ENCODE measurements around the gene IL10.

IL10 gene

GRCh38 chr1:206729507-206729906 is 42.8 kb downstream of the IL10 start:
- no peak for DNase-seq

DNA sequence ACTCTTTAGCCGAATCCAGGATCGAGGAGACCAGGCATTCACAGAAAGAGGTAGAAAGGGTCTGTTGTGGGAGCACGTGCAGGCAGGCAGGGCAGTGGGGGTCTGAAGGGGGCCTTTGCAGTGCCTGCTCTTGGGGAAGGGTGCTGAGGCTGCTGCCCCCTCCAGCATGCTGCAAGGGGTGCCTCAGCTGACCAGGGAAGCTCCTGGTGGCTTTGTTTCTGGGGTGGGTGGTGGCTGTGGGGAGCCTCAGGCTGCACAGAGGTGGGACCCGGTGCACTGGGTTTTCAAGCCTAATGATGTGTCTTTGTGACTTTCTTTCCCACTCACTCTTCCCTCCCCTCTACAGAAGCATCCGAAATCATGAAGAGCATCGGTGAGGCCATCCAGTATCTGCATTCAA is 43.2 kb downstream of the IL10 start:
- DNase-seq, result no peak

GRCh38 chr1:206728697-206728987 is 43.7 kb downstream of the IL10 start:
- no peak for DNase-seq

- DNase-seq, result no peak
Measured at GRCh38 chr1:206727981-206728696, 44.2 kb downstream of the IL10 start.

- DNase-seq, result peak; percentile 36
Measured at GRCh38 chr1:206725109-206725963, 47.0 kb downstream of the IL10 start.

GRCh38 chr1:206723805-206724472 is 48.4 kb downstream of the IL10 start:
- no peak for DNase-seq

DNA sequence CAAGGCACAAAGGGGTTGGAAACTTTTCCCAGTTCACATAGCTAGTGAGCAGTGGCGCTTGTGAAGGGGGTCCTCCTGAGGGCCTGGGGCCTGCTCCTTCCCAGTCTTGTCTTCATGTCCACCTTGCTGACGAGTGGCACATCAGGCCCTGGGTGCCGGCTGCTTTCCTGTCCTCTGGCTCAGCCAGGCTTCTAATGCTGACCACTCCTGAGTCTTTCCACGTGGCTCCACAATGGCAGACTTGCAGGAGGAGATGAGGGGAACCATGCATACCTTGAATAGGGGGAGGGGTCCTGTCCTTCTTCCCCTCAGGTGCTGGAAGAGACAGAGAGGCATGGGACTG is 48.9 kb downstream of the IL10 start:
- DNase-seq, result no peak

- no peak for DNase-seq
Measured at GRCh38 chr1:206722751-206723461, 49.4 kb downstream of the IL10 start.

GRCh38 chr1:206721454-206721853 is 50.8 kb downstream of the IL10 start:
- no peak for DNase-seq

DNA sequence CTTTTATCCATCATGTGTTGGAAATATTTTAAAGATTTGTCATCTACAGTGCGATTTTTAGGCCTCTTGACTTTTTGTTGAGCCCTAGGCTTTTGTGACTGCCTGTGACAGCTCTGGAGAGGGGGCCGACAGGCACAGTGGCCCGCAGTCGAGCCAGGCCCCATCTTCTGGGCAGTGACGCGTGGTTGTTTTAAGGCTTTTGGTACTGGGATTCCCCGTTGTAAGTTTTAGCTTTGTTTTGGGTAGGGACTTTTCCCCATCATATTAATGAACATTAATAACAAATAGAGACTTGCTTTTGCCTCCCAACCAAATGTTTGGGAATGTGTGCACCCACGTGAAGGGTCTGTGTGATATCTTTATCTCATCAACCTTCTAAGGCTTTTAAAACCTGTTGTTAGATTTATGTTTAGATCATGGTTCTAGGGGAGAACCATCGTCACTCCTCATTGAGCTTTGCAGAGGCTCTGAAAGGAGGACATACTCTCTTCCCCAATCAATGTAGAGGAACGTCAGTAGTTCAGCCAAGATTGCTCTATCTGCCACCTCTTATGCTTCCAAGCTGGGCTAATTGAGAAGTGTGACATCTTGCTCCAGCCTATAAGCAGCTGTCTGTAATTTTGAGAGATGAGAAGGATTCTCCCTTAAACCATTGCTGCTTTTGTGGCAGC is 53.0 kb downstream of the IL10 start:
- DNase-seq, result no peak

- DNase-seq, result no peak
Measured at GRCh38 chr1:206717674-206717989, 54.7 kb downstream of the IL10 start.

All from stimulated activated naive CD4-positive, alpha-beta T cell treated with Interleukin-2 at 50 U/mL for 16 hours (primary cell).